GM12891 (cell line): ENCODE results near the gene MZB1.
"Not testable (repeated sequence)": the region's sequence is repeated elsewhere in the genome, so short reads cannot be mapped to it uniquely, and the experiment has no call there.

ENCODE experiments used
- DNase-seq: peaks from one replicate; pipeline ENCODE4 v3.0.0; 2011; ENCODE audit warnings: low spot score; ENCODE audit not compliant: insufficient read length
- FAIRE-seq: peaks from 2 replicates; lab custom pipeline; 2011; peaks lifted over from hg19 to GRCh38; lab: Jason Lieb, UNC
- PAX5 ChIP-seq: IDR thresholded peaks from 2 replicates; pipeline ENCODE4 v1.6.1; 2011; ENCODE audit warnings: low read length, moderate library complexity, mild to moderate bottlenecking; ENCODE audit not compliant: insufficient read depth, severe bottlenecking
- POLR2A ChIP-seq: IDR thresholded peaks from 2 replicates; pipeline ENCODE4 v1.6.1; 2011; ENCODE audit warnings: low read depth, low read length, control low read depth
- POLR2AphosphoS5 ChIP-seq: IDR thresholded peaks from 2 replicates; pipeline ENCODE4 v1.6.1; 2011; ENCODE audit warnings: low read depth, low read length, control low read depth
- POU2F2 ChIP-seq: IDR thresholded peaks from 2 replicates; pipeline ENCODE4 v1.6.1; 2011; ENCODE audit warnings: low read depth, mild to moderate bottlenecking, control low read depth, low read length, moderate library complexity
- SPI1 ChIP-seq: IDR thresholded peaks from 2 replicates; pipeline ENCODE4 v1.6.1; 2011; ENCODE audit warnings: low read depth, low read length, control low read depth
- TAF1 ChIP-seq: IDR thresholded peaks from 2 replicates; pipeline ENCODE4 v1.6.1; 2011; ENCODE audit warnings: low read depth, low read length, control low read depth

MZB1 gene

GRCh38 chr5:139393497-139394122 is 3.9 kb upstream of the MZB1 start:
- FAIRE-seq: no peak

GRCh38 chr5:139392678-139393496 is 3.2 kb upstream of the MZB1 start:
- FAIRE-seq: peak; percentile 82
- DNase-seq: peak; percentile 89
- TF ChIP-seq SPI1 (peak; percentile 69), POLR2A (no peak), POU2F2 (0 out of 2 replicates have a peak, but pooled peaks have one; percentile 18), TAF1 (no peak), PAX5 (no peak), POLR2AphosphoS5 (no peak; the same call in 1 of the 2 replicates)

More at GRCh38 chr5:139393497-139394122, 3.9 kb upstream of the MZB1 start:
- no peak for DNase-seq
- TF ChIP-seq POLR2AphosphoS5 (no peak), SPI1 (no peak), TAF1 (0 out of 2 replicates have a peak, but pooled peaks have one; percentile 20), PAX5 (no peak), POLR2A (0 out of 2 replicates have a peak, but pooled peaks have one; percentile 23), POU2F2 (0 out of 2 replicates have a peak, but pooled peaks have one; percentile 9)

DNA sequence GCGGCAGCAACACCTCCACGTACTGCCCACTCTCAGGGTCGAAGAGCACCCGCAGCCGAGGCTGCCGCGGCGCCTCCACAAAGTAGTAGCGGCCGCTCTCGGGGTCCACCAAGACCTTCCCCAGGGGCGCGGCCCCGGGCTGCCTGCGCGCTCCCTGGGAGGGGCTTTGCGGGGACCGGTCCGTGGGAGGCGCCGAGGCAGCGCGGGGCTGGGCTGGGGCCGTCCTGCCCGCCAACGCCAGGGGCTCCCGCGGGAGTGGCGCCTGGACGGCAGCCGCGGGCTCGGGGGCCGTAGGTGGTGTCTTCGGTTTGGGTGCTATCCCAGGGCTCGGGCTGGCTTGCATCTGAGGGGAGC is 2.6 kb upstream of the MZB1 start:
- no peak for DNase-seq
- peak; percentile 50 for FAIRE-seq
- TF ChIP-seq SPI1 (no peak), POLR2AphosphoS5 (0 out of 2 replicates have a peak, but pooled peaks have one; percentile 17), POU2F2 (no peak), TAF1 (0 out of 2 replicates have a peak, but pooled peaks have one; percentile 16), PAX5 (no peak), POLR2A (no peak)

GRCh38 chr5:139391570-139392323 is 2.0 kb upstream of the MZB1 start:
- FAIRE-seq (peak; percentile 83), DNase-seq (no peak)
- TF ChIP-seq POLR2AphosphoS5 (peak; percentile 60; the same call in 1 of the 2 replicates), SPI1 (peak; percentile 77), POU2F2 (no peak), PAX5 (no peak), TAF1 (peak; percentile 18; the same call in 1 of the 2 replicates)

DNA sequence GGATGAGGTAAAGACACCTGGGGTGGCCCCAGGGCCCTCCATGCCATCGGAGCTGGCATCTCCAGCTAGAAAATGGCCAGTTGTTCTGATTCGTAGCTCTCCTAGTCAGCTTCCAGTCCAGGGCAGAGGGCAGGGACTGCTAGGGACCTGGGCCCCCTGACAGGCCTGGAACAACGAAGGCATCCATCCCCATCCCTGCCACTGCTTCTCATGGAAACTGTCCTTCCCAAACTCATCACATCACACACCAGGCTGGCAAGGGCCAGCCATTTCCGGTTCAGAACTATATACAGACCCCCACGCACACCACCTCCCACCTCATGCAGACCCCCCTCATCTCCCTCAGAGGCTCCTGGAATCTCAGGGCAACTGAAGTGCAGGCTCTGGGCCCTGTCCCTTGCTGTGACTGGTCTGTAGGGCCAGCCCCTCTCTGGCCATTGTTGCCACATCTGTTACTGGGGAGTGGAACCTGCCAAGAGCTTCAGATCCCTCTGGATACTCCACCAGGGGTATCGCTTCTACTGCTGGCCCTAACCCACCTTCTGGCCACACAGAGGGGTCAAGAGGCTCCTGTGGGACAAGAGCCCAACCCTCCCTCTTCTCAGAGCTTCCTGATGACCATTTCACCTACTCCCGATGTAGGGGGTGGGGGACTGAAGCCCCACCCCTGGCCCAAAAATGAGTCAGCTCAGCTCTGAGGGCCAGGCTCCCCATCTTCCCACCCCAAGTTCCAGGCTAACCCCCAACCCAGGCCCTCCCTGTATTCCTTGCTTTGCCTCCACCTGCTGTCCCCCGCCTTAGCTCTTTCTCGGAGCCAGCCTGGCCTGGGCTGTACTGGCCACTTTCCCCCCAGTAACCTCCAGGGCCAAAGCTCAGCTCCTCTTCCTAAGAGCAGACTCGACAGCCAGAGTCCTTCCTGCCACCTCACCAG is 1.2 kb upstream of the MZB1 start:
- TF ChIP-seq POLR2AphosphoS5 (no peak), TAF1 (no peak), SPI1 (no peak), PAX5 (no peak), POLR2A (no peak)
- peak; percentile 31 for FAIRE-seq
- DNase-seq: no peak

DNA sequence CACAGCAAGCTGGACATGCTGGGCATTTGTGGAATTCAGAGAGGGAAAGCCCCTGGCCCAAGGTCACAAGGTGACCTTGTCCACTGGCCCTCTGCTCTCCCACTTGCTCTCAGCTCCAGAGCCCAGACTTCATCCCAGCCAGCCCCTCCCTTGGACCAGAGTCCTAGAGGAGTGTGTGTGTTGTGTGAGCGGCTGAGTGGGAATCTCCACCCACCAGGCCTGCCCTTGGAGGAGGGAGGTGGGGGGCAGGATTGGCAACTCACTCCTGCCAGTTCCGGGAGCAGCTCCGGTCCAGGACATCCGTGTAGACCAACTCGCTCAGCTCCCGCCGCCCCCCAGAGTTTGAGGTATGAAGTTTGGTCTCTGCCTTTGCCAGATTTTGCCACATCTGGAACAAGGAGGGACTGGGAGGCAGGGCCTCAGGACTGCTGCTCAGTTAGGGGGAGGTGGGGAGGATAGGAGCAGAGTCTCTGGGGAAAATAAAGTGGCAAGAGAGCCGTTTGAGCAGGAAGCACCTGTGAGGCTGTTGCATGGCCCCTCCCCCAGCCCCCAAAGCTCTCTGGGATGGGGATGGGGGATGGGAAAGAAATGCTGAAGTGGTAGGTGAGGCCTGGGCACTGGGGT is 1.4 kb downstream of the MZB1 start:
- FAIRE-seq (peak; percentile 52), DNase-seq (no peak)
- TF ChIP-seq SPI1 (no peak), PAX5 (no peak), POLR2AphosphoS5 (peak; percentile 25; the same call in 1 of the 2 replicates), TAF1 (no peak), POLR2A (peak; percentile 45; the same call in 1 of the 2 replicates), POU2F2 (0 out of 2 replicates have a peak, but pooled peaks have one; percentile 32)

- TF ChIP-seq PAX5 (no peak), POU2F2 (no peak), SPI1 (no peak), POLR2A (no peak), TAF1 (no peak), POLR2AphosphoS5 (no peak)
- FAIRE-seq (peak; percentile 48), DNase-seq (no peak)
Observed at GRCh38 chr5:139387611-139388197, 2.0 kb downstream of the MZB1 start.

GRCh38 chr5:139386956-139387355 is 2.8 kb downstream of the MZB1 start:
- not testable (repeated sequence) for DNase-seq, FAIRE-seq
